Lower leg skin (tissue), 3 donors: ENCODE results near the gene PTPRN2.

Source experiments
- POLR2A ChIP-seq, 2 donors: fragments of 450-650 bp; IDR thresholded peaks; one replicate each; pipeline ENCODE4 v1.6.1; 2016 to 2017; ENCODE audit warnings: antibody characterized with exemption in 2 of 2, mild to moderate bottlenecking in 1 of 2, moderate library complexity in 1 of 2
- TF ChIP-seq, protein P1 (sequence below), 3 donors: fragments of 450-650 bp; IDR thresholded peaks; one replicate each; pipeline ENCODE4 v1.5.1; 2016; ENCODE audit warnings: antibody characterized with exemption in 3 of 3, mild to moderate bottlenecking in 3 of 3, moderate library complexity in 2 of 3

DNA sequence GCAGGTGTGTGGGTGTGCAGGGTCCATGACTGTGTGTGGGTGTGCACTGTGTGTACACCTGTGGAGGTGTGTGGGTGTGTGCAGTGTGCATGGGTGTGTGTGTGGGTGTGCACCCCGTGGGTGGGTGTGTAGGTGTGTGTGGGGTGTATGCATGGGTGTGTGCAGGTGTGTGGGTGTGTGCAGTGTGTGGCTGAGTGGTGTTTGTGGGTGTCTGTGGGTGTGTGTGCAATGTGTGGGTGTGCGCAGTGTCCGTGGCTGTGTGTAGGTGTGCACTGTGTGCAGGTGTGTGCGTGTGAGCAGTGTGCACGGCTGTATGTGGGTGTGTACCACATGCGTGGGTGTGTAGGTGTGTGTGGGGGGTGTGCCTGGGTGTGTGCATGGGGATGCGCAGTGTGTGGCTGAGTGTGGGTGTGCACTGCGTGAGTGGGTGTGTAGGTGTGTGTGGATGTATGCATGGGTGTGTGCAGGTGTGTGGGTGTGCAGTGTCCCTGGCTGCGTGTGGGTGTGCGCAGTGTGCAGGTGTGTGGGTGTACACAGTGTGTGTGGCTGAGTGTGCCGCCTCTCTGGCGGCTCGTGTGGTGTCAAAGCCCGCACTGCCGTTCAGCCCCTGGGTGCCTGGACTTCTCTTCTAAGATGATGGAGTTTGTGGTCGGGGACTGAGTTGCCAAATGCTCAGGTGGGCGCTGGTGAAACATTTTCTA lies 1042.5 kb downstream of the PTPRN2 start:
- TF ChIP-seq, protein P1, sequence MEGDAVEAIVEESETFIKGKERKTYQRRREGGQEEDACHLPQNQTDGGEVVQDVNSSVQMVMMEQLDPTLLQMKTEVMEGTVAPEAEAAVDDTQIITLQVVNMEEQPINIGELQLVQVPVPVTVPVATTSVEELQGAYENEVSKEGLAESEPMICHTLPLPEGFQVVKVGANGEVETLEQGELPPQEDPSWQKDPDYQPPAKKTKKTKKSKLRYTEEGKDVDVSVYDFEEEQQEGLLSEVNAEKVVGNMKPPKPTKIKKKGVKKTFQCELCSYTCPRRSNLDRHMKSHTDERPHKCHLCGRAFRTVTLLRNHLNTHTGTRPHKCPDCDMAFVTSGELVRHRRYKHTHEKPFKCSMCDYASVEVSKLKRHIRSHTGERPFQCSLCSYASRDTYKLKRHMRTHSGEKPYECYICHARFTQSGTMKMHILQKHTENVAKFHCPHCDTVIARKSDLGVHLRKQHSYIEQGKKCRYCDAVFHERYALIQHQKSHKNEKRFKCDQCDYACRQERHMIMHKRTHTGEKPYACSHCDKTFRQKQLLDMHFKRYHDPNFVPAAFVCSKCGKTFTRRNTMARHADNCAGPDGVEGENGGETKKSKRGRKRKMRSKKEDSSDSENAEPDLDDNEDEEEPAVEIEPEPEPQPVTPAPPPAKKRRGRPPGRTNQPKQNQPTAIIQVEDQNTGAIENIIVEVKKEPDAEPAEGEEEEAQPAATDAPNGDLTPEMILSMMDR (IDR thresholded peaks at IDR 0.05): no peak
- TF ChIP-seq POLR2A (IDR thresholded peaks at IDR 0.05): no peak
